CD4-positive, alpha-beta T cell treated with Interleukin-4 for 1 hour (primary cell): Measurements from ENCODE around the gene ATOX1.

Experiments
- DNase-seq, 2 donors: peaks; one replicate each; pipeline ENCODE4 v3.0.0-alpha.2; 2020 to 2022

Gene ATOX1

DNA sequence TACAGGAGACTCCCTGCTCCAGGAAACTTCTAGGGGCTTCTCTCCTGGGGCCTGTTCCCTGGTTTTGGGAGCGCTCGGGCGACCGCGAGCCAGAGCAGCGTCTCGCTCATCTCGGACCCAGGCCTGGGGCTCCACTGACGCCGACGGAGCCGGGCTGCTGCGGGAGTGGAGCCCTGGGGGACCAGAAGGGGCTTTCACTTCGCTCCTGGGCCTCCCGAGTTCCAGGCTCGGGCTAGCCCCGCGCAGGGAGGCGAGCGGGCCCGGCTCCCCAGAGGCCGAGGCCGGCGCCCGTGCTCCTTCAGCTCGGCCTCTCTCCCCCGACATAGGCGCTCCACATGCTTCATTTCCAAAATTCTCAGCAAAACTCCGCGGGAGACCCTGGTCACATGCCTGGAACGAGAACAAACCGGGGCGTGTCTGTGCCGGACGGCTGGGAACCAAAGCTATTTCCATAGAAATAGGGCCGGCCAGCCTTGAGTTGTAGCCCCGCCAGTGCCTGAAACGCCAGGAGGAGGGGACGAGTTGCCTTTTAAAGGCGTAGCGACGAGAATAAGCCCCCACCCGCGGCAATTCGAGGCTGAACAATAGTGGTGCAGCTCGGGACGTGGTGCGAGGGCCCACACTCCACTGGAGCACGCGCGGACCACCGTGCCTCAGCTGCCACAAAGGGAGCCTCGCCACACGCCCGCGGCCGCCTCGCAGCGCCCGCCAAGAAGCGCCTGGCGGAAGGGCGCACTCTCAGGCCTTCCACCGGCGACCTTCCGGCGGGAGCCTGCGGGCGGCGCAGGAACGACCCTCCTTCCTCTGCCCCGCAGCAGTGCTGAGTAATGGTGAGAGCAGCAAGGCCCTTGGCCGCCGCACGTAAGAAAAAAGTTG lies 12.2 kb upstream of the ATOX1 start:
- DNase-seq = peak in 1 of 2 donors; percentile 39

DNA sequence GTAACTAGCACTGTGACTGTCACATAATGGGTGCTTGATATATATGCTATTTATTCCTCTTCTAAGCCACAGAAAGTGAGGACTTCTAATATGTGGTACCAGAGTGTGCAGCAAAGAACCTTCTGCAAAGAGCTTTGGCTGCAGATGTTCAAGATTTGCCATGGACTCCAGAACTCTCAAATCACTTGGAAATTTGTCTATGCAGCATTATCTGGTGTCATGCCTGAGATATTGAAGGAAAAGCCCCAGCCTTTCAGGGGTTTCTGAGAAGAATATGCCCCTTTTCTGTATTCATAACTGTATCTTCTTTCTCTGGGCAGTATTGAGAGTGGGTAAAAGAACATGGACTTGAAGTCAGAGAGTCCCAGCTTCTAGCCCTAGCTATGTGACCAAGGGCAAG lies 8.5 kb upstream of the ATOX1 start:
- DNase-seq = no peak

DNA sequence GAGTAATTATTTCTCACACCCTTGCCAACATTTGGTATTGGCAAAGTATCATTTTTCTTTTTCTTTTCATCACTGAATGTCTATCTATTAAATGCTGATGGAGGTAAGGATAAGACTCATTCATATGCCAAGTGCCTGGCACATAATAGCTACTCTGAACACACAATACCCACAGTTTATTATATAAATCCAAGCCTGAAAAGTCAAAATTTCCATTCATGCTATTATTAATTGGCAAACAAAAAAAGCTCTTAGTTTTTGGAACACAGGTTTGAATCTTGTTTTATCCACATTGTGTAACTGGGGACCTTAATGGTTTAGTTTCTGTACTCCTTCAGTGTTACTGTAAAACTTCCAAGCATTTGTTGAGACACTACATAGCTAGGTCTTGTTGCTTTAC lies 6.4 kb upstream of the ATOX1 start:
- no peak for DNase-seq

DNA sequence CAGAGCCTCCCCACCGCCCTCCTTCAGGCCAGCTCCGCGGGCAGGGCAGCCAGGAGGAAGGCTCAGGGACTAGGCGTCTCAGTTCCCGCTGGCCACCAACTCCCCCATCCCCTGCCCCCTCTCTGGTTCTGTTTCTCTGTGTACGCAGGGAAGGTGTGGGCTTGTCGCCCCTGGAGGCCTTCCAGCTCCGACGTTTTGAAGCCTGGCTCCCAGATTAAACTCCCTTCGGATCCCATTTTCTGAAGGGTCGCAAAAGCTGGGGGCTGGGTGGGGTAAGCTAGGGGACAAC lies 346 bp downstream of the ATOX1 start:
- no peak for DNase-seq

DNA sequence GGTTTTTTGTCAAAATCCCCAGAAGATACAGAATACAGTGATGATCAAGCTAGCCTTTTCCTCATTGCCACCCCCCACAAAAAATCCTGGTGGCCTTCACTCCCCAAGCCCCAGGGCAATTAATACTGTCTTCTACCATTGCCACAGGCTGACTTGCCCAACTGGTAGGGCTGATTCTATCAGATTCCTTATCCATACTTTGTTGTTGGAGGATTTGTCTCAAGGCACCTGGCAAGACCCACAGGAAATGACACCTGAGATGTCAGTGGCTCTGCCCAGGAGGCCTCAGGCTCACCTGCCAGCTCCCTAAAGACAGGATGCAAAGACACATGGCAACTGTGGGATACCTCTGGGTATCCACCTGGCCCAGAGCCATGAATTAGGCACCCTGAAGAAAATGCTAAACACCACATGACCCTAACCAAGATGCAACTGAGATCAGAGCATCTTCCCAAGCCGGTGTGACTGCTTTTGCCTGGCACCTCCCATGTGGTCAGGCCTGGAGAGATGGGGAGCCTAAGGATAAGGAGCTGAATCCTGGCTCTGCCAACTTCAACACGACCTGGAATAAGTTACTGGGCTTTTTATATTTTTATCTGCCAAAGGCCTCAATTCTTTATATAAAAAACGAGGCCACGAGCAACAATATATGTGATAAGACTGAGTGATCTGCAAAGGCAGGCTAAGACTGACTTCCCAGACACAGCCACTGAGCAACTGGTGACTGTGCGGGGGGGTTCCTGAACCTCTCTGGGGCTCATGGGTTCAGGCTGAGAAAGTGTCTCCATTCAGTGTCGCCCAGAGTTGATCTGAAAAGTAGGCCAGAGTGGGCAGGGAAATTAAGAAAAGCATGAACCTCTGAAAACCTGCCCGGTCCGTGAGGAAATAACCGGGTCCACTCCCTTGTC lies 944 bp downstream of the ATOX1 start:
- no peak for DNase-seq

DNA sequence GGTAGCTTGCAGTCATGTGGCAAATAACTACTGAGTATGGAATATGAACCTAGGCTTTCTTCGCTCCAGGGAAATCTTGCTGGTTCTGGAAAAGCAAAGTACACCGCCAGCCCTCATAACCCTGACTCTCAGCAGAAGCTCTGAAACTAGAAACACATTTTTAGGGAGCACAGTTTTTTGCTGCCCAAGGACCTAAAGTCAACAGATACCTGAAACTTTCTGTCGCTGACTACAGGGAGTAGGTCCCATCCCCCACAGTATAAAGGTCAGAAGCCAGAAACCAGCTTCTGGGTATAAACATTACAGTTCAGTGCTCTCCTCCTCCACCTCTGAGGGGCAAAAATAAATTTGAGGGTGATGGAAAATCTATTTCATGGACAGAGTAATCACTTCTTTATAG lies 3.0 kb downstream of the ATOX1 start:
- no peak for DNase-seq

DNA sequence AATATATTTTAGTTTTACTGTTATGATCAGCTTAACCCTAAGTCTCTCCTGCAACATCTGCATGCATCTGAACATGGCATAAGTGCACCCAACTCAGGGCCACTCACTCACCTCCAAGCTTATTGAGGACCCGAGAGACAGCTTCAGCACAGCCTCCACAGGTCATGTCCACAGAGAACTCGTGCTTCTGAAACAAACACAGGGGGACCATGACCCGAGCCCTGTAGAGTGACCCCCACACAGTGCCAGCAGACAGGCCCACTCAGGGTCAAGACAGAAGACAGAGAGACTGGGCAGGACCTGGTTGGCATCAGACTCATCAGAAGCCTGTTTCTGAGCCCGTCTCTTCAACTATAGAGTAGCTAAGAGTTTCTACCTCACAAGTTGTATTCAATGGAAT lies 6.8 kb downstream of the ATOX1 start:
- no peak for DNase-seq

DNA sequence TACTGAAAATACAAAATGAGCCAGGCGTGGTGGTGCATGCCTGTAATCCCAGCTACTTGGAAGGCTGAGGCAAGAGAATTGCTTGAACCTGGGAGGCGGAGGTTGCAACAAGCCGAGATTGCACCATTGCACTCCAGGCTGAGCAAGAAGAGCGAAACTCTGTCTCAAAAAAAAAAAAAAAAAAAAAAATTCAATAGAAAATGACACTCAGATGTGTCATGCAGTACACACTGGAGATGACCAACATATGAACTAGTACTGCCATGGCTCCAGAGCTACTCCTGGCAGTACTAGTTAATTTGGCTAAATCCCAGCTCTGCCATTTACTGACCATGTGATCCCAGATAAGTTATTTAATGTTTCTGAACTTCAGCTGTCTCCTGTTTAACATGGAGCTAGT lies 7.3 kb downstream of the ATOX1 start:
- DNase-seq = peak in 1 of 2 donors; percentile 55

DNA sequence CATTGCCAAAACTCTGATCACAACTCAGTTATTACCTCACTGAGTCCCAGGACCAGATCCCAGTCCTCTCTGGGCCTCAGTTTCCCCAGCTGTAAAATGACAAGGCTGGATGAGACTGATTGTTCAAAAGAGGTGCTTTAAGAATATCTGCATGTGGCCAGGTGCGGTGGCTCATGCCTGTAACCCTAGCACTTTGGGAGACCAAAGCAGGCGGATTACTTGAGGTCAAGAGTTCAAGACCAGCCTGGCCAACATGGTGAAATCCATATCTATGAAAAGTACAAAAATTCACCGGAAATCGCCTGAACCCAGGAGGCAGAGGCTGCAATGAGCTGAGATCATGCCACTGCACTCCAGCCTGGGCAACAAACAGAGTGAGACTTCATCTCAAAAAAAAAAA lies 8.3 kb downstream of the ATOX1 start:
- DNase-seq = no peak

DNA sequence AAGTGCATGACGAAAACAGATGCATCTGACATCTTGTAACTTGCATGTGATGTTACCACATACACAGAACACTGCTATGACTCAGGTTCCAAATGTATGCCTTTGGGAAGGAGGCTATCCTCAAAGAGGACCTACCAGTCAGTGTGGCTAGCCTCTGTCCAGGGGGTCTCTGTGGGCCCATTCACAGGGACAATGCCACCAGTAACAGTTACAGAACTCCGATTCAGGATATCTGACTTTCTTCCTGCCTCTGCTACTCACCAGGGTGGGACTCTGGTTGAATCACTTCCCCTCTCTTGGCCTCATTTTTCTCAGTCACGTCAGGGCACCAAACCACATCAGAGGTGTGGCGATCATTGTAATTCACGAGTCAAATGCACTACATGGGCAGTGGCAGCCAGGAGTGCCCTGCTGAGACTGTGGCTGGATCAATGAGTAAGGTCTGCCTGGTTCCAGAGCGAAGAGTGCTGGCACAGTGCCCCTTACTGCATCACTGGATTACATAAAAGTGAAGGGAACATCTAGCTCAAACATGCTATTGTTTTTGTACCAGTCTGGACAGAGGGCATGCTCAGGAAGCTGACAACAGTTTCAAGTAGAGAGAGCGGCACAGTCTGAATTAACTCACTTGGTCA lies 13.2 kb downstream of the ATOX1 start:
- peak; percentile 44 to 70 for DNase-seq

DNA sequence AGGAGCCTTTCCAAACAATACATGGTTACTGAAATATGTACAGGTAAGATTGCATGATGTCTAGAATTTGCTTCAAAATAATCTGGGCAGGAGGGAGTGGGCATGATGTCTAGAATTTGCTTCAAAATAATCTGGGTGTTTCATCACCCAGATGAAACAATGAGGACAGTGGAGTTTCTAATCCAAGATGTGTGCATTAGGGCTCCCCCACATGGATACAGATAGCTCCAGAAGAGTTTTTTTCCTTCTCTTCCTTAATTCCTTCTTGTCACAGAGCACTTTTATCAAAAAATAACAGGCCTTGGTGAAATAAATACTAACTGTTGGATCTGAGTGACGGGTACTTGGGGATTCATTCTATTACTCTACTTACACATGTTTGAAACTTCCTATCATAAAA lies 14.9 kb downstream of the ATOX1 start:
- no peak for DNase-seq

DNA sequence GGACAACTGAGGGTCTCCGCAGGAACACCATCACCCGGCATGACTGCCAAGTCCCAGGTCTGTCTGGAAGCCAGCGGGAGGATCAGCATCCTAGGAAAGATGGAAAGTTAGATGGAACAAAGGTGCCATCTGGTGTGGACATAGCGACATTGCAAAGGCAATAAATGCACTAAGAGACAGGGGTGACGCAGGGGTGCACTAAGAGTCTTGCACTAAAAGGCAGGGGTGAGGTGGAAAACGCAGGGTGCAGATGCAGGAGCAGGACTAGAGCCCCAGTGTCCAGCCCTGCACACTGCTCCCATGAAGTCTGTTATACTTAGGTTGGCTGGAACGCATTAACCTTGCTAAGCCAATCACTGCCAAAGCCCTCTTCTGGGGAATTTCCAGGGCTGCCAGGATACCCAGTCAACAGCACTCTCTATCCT lies 15.5 kb downstream of the ATOX1 start:
- DNase-seq = no peak

DNA sequence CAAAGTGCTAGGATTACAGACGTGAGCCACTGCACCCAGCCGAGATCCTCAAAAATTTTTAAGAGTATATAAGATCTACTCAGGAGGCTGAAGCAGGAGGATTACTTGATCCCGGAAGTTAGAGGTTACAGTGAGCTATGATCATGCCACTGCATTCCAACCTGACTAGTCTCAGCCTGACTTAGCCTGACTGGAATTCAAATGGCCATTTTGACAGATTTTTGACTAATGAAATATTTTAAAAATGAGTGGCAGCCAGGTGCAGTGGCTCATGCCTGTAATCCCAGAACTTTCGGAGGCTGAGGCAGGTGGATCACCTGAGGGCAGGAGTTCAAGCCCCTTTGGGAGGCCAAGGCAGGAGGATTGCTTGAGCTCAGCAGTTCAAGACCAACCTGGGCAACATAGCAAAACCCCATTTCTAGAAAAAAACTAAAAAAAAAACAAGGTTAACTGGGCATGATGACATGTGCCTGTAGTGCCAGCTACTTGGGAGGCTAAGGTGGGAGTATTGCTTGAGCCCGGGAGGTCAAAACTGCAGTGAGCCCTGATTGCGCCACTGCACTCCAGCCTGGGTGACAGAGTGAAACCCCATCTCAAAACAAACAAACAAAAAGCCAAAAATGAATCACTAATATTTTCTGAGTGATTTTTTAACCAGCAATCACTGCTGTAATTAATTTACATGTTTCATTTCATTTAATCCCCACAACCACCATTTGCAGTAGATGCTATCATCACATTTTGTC lies 16.6 kb downstream of the ATOX1 start:
- DNase-seq = no peak

DNA sequence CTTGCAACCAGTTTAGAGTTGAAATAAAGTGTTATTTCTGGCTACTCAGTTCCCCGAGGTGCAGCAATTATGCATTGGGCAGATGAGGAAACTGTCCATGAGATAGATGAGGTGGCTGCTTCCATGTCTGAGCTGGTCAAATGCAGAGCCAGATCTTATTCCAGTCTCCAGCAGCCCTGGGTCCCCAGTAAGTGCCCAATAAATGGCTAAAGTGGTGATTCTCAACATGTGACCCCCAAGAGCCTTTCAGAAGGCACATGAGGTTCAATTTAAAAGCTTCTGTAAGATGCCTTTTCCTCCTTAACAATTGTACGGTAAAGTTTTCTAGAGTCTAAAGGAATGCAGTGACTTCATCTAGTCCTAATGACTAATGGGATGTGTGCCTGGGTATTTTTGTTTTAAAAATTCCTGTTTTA lies 17.5 kb downstream of the ATOX1 start:
- DNase-seq = no peak

DNA sequence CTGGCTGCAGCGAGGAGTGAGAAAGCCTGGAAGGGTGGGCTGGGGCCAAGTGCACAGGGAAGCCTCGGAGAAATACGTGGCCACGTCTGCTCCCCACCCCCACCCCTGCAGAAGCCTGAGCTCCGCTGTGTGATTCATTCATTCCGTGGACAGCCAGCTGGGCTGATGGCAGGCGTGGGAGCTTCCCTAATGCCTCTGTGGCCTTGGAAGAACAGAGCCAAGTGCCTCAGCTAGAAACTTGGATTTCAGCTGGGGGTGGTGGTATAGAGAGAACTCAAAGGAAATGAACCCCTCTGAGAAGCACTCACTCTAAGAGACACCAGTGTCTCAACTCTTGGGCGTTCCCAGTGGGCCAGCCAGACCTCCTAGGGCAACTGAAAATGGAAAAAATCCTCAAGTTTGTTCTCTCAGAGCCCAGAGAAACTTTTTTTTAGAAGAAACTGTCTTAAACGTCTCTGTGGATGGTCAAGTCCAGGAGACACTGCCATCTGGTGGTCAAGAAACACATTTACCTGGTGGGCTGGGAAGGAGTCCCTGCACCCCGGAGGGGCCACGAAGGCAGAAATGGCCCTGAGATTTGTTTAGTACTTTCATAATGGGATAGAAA lies 18.0 kb downstream of the ATOX1 start:
- DNase-seq = peak; percentile 56 to 66

DNA sequence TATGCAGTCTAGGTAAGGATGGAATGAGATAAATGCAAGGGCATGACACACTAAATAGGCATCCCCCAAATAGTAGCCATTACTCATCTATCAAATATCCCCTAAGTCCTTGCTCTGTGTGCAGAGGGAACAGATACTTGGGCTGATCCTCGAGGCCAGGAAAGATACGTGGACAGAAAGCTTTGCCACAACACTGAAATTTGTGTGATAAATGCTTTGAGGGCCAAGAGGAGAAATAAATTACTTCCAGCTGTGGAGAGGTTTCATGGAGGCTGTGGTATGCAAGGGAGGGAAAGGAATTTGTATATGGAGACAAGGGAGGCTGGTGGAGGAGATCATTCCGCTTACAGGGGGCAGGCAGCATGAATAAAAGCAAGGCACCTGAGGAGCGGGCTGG lies 18.5 kb downstream of the ATOX1 start:
- no peak for DNase-seq

DNA sequence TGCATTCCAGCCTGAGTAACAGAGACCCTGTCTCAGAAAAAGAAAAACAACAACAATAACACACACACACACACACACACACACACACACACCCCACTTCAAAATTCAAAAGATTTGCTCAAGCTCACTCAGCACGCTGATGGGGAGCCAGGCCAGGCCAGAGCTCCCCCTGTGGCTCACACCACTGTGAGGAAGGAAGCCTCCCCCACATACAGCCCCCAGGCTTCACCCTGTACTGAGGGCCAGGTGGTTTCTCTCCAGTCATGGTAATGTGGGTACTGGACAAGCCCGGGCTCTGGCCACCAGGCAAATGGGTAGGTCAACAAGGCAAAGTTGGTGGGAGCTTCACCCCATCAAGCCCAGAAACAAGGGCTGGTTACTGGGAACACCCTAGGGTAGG lies 19.0 kb downstream of the ATOX1 start:
- DNase-seq = no peak

DNA sequence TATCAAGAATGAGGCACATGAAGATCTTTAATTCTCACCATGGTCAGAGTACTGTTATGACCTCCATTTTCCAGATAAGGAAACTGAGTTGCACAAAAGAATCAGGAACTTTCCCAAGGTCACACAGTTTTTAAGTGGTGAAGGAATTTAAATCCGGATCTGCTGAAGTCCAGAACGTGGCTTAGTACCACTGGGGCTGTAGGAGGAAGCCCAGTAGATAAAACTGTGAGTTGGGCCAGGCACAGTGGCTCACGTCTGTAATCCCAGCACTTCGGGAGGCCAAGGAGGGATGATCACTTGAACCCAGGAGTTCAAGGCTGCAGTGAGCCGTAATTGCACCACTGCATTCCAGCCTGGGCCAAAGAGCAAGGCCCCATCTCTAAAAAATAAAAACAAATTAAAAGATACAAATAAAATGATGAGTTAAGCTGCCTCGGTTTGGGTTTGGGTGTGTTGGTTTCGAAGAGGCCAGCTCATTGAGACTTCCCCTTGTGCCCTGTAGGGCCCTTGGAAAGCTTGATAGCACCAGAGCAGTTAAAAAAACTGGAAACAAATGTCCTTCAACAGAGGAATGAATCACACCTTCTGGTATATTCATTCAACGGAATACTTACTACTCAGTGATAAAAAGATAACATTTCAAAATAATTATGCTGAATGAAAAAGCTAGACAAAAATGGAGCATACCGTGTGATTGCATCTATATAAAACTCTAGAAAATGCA lies 20.1 kb downstream of the ATOX1 start:
- no peak for DNase-seq

DNA sequence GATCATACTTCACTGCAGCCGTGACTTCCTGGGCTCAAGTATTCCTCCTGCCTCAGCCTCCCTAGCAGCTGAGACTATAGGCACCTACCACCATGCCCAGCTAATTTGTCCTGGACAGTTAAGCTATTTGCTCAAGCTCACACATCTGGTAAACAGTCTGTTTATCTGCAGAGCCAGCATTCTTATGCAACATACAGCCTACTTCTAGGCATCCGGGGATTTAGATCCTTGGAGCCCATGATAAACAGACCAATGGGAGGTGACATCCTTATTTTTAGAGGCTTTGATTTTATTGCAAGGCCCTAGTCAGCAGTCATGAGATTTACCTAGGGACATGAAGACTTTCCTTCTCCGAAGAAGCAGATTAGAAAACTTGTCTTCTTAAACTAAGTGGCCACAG lies 21.0 kb downstream of the ATOX1 start:
- DNase-seq = no peak

DNA sequence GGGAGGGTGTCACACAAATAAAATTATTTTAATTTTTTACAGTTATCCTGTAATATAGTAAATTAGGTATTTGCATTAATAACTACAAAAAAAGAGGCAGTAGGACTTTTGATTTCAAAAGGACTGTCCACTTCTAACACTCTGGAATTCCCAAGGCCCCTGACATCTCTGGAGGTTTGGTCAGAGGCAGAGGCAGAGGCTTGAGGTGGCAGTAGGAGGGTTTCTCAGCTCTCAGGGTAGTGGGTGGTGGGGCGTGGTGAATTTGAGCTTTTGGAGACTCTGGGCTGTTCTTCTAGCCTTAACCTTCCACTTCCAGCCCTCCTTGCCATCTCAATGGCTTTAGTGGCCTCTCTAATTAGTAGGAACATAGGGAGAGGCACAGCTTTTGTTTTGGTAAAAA lies 22.8 kb downstream of the ATOX1 start:
- DNase-seq = no peak

DNA sequence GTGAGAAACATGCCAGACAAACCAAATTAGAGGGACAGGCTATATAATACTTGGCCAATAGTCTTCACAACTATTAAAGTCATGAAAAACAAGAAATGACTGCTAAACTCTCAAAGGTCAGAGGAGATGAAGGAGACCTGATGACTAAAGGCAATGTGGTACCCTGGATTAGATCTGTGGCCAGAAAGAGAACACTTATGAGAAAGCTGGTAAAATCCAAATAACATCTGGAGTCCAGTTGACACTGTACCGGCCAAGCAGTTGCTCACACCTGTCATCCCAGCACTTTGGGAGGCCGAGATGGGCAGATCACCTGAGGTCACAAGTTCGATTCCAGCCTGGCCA lies 24.4 kb downstream of the ATOX1 start:
- no peak for DNase-seq
